ES-I3 (cell line): ENCODE measurements around the gene TMEM243.

Experiments
- H3K36me3 ChIP-seq: 2 replicates; pipeline ENCODE4 v1.6.1; 2013; ENCODE audit warnings: mild to moderate bottlenecking, low read length, control low read depth, moderate library complexity; ENCODE audit not compliant: insufficient read depth
- H3K4me1 ChIP-seq: 2 replicates; pipeline ENCODE4 v1.6.1; 2013; ENCODE audit warnings: mild to moderate bottlenecking, control low read depth, low read length; ENCODE audit not compliant: insufficient read depth
- H3K9ac ChIP-seq: 2 replicates; pipeline ENCODE4 v1.6.1; 2013; ENCODE audit warnings: low read depth, mild to moderate bottlenecking, low read length, moderate library complexity
- H3K9me3 ChIP-seq: 2 replicates; pipeline ENCODE4 v1.6.1; 2013; ENCODE audit warnings: mild to moderate bottlenecking, low read length, moderate library complexity; ENCODE audit not compliant: control insufficient read depth, insufficient read depth

TMEM243 gene

DNA sequence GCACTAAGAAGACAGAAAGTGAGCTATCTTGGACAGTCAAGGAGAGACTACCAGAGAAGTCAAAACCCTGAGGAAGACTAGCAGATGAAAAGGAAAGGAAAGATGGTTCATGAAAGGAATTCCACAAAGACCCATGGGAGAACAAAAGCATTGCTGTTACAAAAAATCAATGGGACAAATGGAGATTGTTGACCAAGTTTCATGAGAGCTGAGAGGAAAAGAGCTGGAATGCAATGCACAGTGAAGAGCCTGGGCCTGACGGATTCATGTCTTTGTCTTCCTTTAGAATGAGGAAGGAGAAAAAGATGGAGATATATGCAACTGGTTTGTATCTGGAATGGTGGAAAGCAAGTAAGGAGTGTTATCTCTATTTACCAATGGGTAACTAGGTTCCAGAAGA lies 17.3 kb downstream of the TMEM243 start:
- Histone ChIP-seq H3K9ac (no peak overlapping the region), H3K4me1 (no peaks in the 10 kb centered on the region), H3K9me3 (peaks cover 20% of the 10 kb centered on the region), H3K36me3 (peaks cover 12% of the 10 kb centered on the region)

DNA sequence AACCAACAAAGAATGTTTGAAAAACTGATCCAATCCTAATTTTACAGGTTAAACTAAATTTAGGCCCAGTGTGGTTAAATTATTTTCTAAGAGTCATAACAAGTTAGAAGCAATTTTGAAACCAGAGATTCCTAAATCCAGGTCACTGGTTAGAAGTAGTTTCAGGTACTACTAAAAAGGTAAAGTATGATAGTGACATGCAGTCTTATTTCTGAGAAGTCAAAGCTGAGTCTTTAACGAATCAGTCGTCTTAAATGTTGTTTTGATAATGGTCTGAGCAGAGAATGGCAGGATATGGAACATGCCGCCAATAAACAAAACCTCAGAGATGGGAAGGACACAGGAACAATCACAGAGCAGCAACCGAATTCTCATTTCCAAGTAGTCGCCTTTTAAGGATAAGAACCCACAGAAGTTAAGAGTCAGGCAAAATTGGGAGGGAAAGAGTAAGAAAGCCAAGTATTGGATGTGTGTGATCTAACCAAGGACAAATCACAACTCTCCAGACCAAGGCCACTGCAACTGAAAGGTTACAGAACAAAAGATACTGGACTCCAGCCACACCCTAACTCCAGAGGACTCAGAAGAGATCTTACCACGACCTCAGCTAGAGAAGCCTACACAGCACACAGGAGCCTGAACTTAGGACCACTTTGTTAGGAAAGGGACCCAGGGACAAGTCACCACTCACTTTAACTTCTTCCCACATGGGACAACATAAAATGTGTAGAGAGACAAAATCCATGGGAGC lies 19.7 kb downstream of the TMEM243 start:
- Histone ChIP-seq H3K9ac (no peak overlapping the region), H3K9me3 (peaks cover 13% of the 10 kb centered on the region), H3K4me1 (no peaks in the 10 kb centered on the region), H3K36me3 (peaks cover 23% of the 10 kb centered on the region)

DNA sequence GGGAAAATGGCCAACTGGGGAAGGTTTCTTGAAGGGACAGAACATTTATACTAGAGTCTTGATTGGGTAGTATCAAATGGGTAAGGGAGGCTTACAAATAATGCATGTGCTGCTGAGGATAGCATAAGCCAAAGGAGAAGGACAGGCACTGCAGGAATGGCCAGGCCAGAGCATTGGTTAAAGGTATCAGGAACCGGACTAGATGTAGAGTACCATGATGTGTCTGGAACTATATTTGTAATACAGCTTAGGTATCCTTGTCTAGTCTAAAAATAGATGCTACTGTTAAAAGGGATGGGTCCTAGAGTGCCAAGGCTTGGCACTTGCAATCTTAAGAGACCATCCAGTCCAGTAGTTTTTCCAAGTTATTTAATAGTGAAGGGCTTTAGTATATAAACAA lies 20.3 kb downstream of the TMEM243 start:
- no peak overlapping the region for H3K9ac ChIP-seq
- H3K36me3 ChIP-seq, result peaks cover 26% of the 10 kb centered on the region
- H3K9me3 ChIP-seq, result peaks cover 7% of the 10 kb centered on the region; the same call in 1 of the 2 replicates
- H3K4me1 ChIP-seq, result no peaks in the 10 kb centered on the region

DNA sequence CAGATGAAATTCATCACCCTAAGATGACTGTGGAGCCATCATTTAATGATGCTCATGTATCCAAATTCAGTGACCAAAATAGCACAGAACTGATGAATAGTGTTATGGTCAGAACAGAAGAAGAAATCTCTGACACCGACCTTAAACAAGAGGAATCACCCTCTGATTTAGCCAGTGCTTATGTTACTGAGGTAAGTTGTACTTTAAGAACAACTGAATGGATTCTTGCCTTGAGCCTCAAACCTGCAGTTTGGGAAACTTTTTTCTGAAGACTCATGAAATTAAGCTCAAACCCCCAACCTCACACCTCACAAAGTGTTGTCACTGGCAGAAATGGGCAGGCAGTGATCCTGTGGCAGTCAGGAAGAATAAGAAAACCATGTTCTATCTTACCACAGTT lies 25.6 kb downstream of the TMEM243 start:
- Histone ChIP-seq H3K4me1 (no peaks in the 10 kb centered on the region), H3K9me3 (no peaks in the 10 kb centered on the region), H3K9ac (no peak overlapping the region), H3K36me3 (peaks cover 23% of the 10 kb centered on the region)

DNA sequence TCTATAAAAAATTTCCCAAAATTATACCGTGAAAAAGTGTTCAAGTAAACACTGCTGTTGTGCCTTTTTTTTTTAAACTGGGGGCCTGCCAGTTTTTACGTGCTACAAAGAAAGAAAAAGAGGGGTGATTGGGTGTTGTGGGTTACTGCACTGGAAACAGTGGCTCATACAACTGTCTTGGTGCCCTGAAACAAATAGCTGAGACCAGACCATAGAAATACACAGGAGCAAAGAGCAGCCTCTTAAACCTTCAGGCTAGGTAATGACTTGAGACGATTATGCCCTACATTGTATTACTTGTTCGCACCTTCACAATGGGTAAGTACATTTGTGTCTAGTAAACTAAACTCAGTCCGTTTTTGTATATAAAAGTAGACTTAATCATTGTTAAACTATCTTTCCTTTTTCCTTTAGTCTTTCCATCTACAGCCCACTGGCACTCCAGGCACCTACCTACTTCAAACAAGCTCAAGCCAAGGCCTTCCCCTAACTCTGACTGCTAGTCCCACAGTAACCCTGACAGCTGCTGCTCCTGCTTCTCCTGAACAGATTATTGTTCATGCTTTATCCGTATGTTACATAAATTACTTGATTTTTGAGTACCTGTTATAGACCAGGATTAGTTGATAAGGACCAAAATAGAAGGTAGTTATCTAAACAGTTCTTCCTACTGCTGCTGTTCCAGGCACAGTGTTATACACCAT lies 26.6 kb downstream of the TMEM243 start:
- no peaks in the 10 kb centered on the region for H3K4me1 ChIP-seq
- H3K36me3 ChIP-seq, result peaks cover 23% of the 10 kb centered on the region
- H3K9ac ChIP-seq, result no peak overlapping the region
- no peaks in the 10 kb centered on the region for H3K9me3 ChIP-seq

DNA sequence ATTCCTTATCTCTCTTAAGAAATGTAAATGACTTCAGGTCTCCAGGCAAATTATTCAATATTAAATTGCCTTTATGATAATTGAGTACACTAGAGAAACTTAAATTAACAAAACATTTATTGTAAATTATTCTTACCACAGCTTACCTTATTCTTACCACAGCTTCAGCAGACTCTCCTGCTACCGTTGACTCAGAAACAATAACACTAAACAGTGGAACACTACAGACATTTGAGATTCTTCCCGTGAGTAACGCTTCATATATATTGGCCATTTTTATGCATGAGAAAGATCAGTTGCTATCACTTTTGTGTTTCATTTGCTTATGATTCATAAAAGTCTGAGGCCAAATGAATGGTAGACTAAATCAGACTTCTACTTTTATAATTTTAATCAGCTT lies 28.7 kb downstream of the TMEM243 start:
- no peak overlapping the region for H3K9ac ChIP-seq
- H3K9me3 ChIP-seq, result no peaks in the 10 kb centered on the region
- peaks cover 27% of the 10 kb centered on the region for H3K36me3 ChIP-seq
- no peaks in the 10 kb centered on the region for H3K4me1 ChIP-seq

DNA sequence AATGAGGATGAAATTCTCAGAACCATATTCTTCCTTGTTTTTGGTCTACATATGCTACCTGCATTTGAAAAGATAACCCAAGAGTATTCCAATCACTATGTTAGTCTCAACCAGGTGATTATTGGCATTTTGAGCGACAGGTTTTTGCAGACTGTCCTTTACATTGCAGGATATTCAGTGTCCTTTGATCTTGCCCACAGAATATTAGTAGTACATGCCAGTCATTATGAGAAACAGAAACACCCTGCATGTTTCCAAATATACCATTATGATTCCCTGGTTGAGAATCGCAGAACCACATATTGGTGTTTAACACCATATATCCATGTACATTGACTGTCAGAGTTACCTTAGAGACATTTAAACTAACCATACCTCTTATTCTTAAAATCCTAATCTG lies 30.6 kb downstream of the TMEM243 start:
- H3K36me3 ChIP-seq, result peaks cover 29% of the 10 kb centered on the region
- no peaks in the 10 kb centered on the region for H3K4me1 ChIP-seq
- H3K9me3 ChIP-seq, result no peaks in the 10 kb centered on the region
- no peak overlapping the region for H3K9ac ChIP-seq

DNA sequence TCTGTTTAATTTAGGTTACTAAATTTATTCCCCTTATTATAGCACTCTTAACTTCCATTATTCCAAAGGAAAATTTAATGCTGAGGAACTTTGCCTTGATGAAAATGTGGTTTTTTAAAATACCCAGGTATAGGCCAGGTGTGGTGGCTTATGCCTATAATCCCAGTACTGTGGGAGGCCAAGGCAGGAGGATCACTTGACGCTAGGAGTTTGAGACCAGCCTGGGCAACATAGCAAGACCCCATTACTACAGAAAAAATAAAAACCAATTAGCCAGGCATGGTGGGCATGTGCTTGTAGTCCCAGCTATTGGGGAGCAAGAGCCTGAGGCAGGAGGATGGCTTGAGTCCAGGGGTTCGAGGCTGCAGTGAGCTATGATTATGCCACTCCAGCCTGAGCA lies 32.4 kb downstream of the TMEM243 start:
- H3K36me3 ChIP-seq, result peaks cover 26% of the 10 kb centered on the region

DNA sequence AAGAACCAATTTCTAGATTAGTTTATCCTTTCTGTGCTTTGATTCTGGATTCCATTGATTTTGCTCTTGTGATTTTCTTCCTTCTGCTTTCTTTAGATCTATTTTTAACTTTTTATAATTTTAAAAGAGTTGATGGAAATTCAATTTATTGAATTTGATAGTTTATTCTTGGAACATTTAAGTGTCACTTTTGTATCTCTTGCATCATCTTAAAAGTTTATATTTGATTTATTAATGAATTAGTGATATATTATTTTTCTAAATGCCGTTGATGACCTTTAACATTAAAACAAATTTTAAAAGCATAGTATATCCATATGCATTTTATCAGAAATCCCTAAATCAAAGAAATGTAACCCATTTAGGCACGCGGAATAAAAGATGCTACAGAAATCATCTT lies 40.4 kb downstream of the TMEM243 start:
- peaks cover 14% of the 10 kb centered on the region for H3K36me3 ChIP-seq
- no peak overlapping the region for H3K9ac ChIP-seq
- no peaks in the 10 kb centered on the region for H3K4me1 ChIP-seq

More for the DNA sequence above, 32.4 kb downstream of the TMEM243 start:
- Histone ChIP-seq H3K9ac (no peak overlapping the region), H3K4me1 (no peaks in the 10 kb centered on the region), H3K9me3 (no peaks in the 10 kb centered on the region)

DNA sequence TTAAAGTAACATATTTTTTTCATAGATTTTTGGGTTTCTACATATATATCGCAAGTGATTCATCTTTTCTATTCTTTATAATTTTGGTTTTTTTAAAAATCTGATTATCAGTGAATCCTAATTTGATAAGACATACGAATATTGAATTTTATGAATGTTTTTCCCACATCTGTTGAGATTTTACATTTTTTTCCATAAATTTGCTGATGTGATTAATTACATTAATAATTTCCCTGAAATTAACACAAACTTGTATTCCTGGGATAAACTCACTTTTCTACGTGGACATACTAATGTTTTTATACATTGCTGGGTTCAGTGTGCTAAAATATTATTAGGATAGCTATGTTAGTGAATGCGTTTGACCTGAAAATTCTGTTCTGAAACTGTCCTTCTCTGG lies 41.2 kb downstream of the TMEM243 start:
- Histone ChIP-seq H3K9me3 (no peaks in the 10 kb centered on the region), H3K36me3 (peaks cover 21% of the 10 kb centered on the region), H3K4me1 (no peaks in the 10 kb centered on the region), H3K9ac (no peak overlapping the region)

More for the DNA sequence above, 40.4 kb downstream of the TMEM243 start:
- H3K9me3 ChIP-seq, result no peaks in the 10 kb centered on the region

DNA sequence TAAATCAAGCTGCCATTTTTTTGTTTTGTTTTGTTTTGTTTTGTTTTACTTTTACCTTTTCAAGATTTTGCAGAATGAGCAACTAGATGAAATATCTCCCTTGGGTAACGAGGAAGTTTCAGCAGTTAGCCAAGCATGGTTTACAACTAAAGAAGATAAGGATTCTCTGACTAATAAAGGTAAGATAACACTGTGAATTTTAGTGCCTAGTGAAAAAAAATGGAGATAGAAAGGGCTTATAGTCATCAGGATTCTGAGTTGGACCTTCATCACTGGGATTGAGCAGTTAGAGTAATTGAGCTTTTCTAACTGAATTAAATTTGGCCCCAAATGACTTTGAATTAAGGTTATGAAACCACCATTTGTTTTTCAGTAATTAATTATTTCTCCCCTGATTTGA lies 46.1 kb downstream of the TMEM243 start:
- no peak overlapping the region for H3K9ac ChIP-seq
- H3K4me1 ChIP-seq, result no peaks in the 10 kb centered on the region
- no peaks in the 10 kb centered on the region for H3K9me3 ChIP-seq
- peaks cover 33% of the 10 kb centered on the region for H3K36me3 ChIP-seq

DNA sequence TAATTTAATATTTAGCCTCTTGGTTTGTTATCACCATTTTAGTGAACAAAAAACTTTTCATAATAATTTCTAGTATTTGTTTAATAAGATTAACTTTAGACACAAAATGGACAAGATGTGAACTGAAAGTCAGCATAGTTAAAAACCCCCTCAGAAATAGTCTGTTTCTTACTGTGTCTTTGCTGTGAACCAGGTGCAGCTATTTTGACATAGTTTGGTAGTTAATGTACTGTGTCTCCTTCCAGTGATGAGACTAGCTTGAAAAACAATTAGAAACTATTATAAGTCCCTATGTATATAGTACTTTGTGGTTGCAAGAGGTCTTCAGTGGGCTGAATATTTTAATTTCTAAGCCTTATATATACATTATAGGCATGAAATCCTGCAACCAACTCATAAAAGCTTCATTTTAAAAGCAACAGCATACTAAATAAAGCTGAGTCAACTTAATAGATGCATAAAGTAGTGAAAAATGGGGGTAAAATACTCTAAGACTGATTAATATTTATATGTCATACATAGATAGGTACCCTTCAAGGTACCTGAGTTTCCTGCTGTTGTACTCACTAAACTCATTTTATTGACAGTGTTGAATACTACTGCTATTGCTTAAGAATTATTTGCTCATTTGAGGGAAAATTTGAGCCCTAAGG lies 48.1 kb downstream of the TMEM243 start:
- no peak overlapping the region for H3K9ac ChIP-seq
- peaks cover 38% of the 10 kb centered on the region for H3K36me3 ChIP-seq
- H3K4me1 ChIP-seq, result no peaks in the 10 kb centered on the region
- no peaks in the 10 kb centered on the region for H3K9me3 ChIP-seq

DNA sequence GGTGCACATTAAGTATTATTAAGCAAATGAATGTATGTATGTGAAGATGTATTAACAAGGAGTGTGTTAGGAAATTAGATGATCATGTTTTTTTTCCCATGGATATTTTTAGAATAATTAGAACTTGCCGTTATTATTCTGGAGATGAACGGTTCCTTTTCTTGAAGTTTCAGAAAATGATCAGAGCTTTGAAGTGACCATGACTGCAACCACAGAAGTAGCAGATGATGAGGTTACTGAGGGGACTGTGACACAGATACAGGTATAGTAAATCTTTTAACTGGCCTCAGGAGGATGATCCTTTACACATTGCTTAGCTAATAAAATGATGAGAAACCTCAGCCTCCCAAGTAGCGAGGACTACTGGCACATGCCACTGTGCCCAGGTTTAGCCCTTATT lies 48.7 kb downstream of the TMEM243 start:
- Histone ChIP-seq H3K9ac (no peak overlapping the region), H3K4me1 (no peaks in the 10 kb centered on the region), H3K9me3 (no peaks in the 10 kb centered on the region), H3K36me3 (peaks cover 38% of the 10 kb centered on the region)

DNA sequence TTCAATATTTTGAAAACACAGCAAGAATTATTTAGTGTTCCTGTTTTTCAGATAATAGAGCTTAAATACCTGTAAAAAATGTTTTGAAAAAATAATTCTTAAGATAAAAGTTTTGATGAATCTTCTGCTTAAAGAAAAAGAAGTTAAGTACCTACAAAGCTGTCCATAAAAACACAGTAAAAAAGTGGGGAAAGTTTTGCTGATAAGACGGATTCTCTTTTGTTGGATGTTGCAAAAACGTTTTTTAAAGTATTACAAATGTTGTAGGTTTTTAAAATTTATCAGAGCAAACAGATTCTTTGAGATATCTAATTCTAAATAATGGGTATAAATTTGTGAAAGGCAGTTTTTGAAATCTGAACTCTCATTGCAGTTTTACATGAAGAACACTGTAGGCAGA lies 55.1 kb downstream of the TMEM243 start:
- H3K9me3 ChIP-seq, result no peaks in the 10 kb centered on the region
- no peak overlapping the region for H3K9ac ChIP-seq
- no peaks in the 10 kb centered on the region for H3K4me1 ChIP-seq
- H3K36me3 ChIP-seq, result peaks cover 21% of the 10 kb centered on the region

DNA sequence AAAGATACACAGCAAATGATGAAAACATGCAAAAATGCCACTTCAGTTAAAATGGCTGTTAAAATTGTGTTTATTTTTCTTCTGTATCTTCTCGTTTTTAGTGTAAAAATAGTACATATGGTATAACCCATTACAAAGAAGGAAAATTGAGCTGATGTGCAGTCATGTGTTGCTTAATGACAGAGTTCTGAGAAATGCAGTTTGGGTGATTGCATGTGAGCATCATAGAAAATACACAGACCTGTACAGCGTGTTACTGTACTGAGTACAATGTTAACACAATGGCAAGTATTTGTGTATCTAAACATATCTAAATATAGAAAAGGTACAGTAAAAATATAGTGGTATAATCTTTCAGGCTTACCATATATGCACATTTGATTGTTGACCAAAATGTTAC lies 60.0 kb downstream of the TMEM243 start:
- H3K36me3 ChIP-seq, result peaks cover 4% of the 10 kb centered on the region; the same call in 1 of the 2 replicates
- no peaks in the 10 kb centered on the region for H3K9me3 ChIP-seq
- no peaks in the 10 kb centered on the region for H3K4me1 ChIP-seq
- H3K9ac ChIP-seq, result no peak overlapping the region
